HG02678 (cell line): ENCODE data around the gene SMARCAL1.

Source experiments
- ATAC-seq: cut with Tn5 transposase; IDR thresholded peaks from one replicate; pipeline ENCODE4 v1.9.1; 2021; ENCODE audit warnings: mild to moderate bottlenecking, moderate library complexity; ENCODE audit not compliant: unreplicated experiment

Gene SMARCAL1

GRCh38 chr2:216522892-216523502 lies 110.7 kb downstream of the SMARCAL1 start:
- ATAC-seq = no peak

GRCh38 chr2:216525972-216526371 lies 113.7 kb downstream of the SMARCAL1 start:
- ATAC-seq = no peak

GRCh38 chr2:216526939-216527338 lies 114.7 kb downstream of the SMARCAL1 start:
- ATAC-seq = no peak

- no peak for ATAC-seq
Observed at GRCh38 chr2:216527600-216527999, 115.3 kb downstream of the SMARCAL1 start.

GRCh38 chr2:216532562-216532961 lies 120.3 kb downstream of the SMARCAL1 start:
- ATAC-seq = no peak
